GM18861 (cell line): ENCODE data around the gene USP24.
"Not testable (repeated sequence)": the region's sequence is repeated elsewhere in the genome, so short reads cannot be mapped to it uniquely, and the experiment has no call there.

Source experiments
- ATAC-seq: cut with Tn5 transposase; IDR thresholded peaks from one replicate; pipeline ENCODE4 v1.9.1; 2021; ENCODE audit not compliant: unreplicated experiment

USP24 gene

GRCh38 chr1:55197099-55197498, 18.1 kb downstream of the USP24 start:
- ATAC-seq = no peak

DNA sequence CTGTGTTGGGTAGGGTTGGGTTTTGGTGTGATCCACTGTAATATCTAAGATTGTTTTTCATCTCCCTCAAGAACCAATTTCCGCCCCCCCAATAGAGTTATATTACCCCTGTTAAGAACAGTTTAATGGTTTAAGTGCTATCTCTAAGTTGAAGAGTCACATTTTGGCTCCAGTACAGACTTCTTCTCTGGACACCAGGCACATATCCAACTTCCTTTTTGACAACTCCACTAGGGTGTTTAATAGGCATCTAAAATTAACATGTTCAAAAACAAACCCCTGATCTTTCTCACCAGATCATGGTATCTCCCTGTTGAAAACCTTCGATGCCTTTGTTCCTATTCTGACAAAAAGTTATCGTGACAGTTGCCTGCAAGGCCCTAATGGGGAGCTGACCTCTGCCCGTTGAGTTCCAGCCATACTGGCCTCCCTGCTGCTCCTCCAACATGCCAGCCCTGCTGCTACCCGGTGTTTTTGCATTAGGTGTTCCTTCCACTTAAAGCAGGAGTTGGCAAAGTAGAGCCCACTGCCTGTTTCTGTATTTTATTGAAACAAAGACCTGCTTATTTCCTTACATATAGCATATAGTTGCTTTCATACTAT, 18.6 kb downstream of the USP24 start:
- ATAC-seq = no peak

DNA sequence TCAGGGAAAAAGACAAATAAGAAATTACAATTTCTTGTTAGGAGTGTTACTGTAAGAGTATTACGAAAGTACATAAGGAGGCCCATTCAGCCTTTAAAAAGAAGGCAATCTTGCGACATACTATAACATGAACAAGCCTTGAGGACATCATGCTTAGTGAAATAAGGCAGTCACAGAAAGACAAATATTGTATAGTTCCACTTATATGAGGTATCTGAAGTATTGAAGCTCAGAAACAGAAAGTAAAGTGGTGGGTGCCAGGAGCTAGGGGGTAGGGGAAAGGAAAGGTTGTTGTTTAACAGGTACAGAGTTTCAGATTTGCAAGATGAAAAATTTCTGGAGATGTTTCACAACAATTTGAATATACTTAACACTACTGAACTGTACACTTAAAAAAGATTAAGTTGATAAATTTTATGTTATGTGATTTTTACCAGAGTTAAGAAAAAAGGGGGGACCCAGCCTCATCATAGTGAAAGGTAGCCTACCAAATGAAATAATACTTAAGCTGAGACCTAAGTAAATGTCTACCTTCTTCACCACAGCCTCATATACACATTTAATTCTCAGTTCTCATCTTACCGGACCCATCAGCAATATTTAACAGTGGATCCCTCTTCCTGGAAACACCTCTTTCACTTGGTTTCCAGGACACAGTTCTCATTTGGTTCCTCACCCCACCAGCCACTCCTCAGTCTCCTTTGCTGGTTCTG, 19.5 kb downstream of the USP24 start:
- ATAC-seq = peak; percentile 57

- no peak for ATAC-seq
Measured at GRCh38 chr1:55194851-55195250, 20.3 kb downstream of the USP24 start.

- ATAC-seq = no peak
Measured at GRCh38 chr1:55192093-55192492, 23.1 kb downstream of the USP24 start.

DNA sequence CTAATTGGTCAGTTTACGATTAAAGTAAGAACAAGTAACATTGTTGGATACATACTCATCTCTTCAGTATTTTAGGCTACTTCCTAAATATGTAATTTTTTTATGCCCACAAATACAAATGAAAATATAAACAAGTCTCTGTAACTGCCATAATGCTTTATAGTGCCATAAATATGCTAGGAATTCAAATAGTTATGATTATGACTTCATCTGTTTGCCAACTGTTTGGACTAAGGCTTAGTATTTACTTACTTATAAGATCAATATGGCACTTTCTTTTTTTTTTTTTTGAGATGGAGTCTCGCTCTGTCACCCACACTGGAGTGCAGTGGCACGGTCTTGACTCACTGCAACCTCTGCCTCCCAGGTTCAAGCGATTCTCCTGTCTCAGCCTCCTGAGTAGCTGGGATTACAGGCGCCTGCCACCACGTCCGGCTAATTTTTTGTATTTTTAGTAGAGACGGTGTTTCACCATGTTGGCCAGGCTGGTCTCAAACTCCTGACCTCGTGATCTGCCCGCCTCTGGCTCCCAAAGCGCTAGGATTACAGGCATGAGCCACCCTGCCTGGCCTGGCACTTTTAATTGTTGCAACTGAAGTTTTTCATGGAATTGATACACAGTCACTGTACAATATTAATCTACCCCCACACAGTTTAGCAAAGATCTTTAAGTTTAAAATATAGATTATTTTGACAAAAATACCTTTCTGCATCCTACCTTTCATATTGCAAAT, 23.8 kb downstream of the USP24 start:
- ATAC-seq = not testable (repeated sequence)

DNA sequence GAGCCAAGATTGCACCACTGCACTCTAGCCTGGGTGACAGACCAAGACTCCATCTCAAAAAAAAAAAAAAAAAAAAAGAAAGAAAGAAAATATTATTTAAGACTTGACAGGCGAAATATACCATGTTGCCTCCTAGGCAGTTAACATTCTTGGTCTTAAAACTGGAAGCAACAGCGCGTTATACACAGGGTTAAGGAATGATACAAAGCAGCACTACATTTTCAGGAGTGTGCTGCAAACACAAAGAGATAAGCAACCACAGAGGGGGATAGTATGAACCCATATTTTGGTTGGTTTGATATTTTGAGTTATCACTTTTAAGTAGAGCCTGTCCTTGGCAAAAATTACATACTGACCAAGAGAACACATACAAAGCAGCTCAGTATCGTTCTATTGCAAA, 25.1 kb downstream of the USP24 start:
- ATAC-seq = no peak

GRCh38 chr1:55188909-55189308, 26.3 kb downstream of the USP24 start:
- no peak for ATAC-seq

- ATAC-seq = no peak
Measured at GRCh38 chr1:55185832-55186231, 29.3 kb downstream of the USP24 start.

DNA sequence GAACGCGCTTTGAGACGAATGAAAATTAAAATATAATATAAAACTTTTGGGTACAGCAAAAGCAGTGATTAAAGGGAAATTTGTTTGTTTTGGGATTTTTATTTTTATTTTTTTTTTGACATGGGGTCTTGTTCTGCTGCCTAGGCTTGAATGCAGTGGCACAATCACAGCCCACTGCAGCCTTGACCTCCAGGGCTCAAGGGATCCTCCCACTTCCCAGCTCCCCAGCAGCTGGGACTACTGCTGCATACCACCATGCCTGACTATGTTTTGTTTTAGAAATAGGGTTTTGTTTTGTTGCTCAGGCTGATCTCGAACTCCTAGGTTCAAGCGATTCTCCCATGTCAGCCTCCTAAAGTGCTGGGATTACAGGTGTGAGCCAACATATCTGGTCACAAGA, 30.3 kb downstream of the USP24 start:
- ATAC-seq = no peak

GRCh38 chr1:55181666-55182065, 33.5 kb downstream of the USP24 start:
- no peak for ATAC-seq

DNA sequence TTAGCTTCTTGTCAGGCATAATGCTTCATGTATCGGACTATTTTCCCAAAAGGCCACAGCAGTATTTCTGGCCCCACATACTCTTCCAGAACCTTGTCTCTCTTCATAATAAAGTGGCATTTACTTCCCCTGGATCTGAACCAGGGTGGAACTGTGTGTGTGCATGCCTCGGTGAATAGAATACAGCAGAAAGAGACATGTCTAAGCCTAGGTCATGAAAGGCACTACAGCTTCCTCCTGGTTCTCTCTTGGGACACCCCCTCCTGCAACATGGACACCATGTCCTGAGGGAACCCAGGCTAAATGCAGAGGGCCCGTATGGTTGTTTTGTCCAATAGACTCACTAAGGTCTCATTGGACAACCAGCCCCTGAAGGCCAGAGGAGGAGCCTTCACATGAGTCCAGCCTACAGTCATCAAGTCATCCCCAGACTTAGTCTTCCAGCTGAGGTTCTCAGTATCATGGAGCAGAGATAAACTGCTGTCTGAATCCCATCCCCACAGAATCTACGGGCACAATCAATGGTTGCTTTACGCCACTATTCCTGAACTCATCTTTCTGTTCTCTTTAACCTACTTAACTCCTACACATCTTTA, 35.0 kb downstream of the USP24 start:
- ATAC-seq = no peak

GRCh38 chr1:55179177-55179835, 35.9 kb downstream of the USP24 start:
- ATAC-seq = no peak

DNA sequence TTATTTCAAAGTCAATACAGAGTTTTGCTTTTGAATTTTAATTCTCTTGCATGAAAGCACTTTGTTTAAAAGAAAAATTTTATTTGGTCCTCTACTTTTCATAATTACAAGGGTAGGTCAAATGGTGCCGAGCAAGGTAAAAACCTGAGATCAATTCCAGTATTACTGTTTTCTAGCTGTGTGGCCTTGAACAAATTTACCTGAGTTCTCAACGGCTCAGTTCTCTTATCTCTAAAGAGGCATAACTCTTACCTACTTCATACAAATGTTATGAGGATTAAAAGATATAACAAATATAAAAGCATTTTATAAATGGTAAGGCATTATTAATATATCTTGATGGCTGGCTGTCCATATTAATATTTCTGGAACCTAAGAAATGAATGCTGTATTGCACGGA, 42.5 kb downstream of the USP24 start:
- no peak for ATAC-seq

- ATAC-seq = no peak
Measured at GRCh38 chr1:55172272-55172671, 42.9 kb downstream of the USP24 start.

DNA sequence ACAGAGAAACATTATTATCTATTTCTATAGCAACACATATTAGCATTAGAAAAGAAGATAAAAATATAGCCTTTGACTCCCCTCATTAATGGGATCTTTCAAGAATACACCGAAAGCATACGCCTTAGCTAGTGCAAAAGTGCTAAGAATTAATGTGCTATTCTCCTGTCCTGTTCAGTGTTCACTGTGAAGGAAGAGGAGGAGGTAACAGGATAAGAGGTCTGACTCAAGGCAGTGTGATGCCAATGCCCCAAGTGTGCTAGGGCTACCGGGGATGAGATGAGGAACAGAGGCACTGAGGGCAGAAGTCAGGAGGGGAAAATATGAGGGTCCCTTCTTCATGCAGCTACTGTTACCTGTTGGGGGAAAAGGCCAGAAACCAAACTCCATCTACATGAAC, 43.5 kb downstream of the USP24 start:
- no peak for ATAC-seq

DNA sequence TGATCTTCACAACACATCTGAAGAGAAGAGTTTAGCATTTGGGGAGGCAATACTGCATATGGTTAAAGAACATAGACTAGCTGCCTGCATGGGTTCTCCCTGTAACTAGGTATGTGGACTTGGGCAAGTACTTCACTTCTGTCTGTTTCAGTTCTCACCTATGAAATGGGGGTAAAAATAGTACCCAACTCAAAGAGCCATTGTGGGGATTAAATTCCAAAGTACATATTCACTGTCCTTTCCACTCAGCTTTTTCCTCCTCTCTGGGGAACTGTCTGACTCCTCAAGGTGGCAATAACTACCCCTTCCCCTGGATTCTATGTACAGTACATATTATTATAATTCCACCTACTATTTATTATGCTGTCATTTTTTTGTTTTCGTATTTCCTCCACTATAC, 44.7 kb downstream of the USP24 start:
- no peak for ATAC-seq

DNA sequence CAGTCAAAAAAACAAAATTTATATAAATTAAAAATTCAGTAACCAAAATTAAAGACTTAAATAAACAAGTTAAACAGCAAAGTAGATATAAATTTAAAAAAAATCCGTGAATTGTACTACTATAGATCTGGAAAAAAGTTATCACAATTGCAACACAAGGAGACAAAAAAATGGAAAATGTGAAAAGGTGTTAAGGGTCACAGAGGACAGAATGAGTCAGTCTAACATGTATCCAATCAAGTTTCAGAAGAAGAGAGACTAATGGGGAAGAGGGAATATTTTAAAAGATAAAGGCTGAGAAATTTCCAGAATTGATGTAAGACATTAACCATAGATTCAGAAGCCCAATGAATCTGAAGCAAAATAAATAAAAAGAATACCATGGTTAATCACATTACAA, 46.0 kb downstream of the USP24 start:
- no peak for ATAC-seq

GRCh38 chr1:55168353-55168752, 46.8 kb downstream of the USP24 start:
- no peak for ATAC-seq

DNA sequence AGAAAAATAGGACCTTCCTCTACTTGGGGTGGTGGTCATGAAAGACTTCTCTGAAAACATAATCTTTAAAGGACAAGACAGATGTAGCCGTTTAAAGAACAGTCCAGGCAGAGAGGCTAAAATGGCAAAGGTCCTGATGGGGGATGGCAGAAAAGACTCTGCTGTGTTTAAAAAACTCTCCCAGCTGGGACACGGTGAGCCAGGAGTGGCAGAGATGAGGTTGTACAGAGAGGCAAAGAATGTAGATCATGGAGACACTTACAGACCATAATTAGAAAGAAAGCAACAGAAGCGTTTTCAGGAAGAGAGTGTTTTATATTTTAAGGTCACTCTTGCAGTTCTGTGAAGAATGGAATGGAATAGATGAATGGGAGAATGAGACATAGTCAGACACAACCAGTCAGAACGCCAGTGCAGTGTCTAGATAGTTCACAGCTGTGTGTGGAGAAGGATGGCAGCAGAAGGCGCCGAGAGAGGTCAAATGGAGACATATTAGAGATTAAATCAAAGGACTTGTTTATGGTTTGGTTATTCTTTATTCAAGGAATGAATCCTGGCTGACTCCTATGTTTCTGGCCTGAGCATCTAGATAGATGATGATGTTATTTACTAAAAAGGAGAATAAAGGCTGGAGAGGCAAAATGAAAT, 47.8 kb downstream of the USP24 start:
- no peak for ATAC-seq

DNA sequence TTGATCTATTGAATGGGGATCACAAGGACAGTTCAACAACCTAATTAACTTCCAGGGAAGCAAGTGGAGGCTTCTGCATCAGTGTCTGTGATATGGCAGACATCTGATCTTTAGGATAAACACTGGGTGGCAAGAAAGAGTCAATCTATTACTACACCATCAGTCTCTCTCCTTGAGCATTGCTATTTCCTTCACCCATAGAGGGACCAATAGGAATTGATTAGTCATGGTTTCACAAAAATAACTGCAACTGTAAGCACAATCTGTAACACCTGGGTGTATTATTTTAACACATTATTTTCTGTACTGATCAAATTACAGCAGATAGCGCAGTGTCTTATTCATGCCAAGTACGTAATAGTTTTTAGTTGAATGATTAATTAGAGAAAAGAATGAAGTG, 50.3 kb downstream of the USP24 start:
- ATAC-seq = no peak
